DMS114 treated with DMSO at 0.1 percent for 48 hours (cell line): ENCODE results near the gene RIMS1.
"Not testable (repeated sequence)": the region's sequence is repeated elsewhere in the genome, so short reads cannot be mapped to it uniquely, and the experiment has no call there.

ENCODE experiments used
- DNase-seq: peaks from one replicate; lab custom pipeline; 2025; ENCODE audit not compliant: unreplicated experiment; lab: John Stamatoyannopoulos, UW

Gene RIMS1

GRCh38 chr6:72322771-72323170, 436.4 kb downstream of the RIMS1 start:
- no peak for DNase-seq

- no peak for DNase-seq
Measured at GRCh38 chr6:72324591-72324990, 438.2 kb downstream of the RIMS1 start.

- DNase-seq = no peak
Measured at GRCh38 chr6:72328775-72329174, 442.4 kb downstream of the RIMS1 start.

- DNase-seq = not testable (repeated sequence)
Measured at GRCh38 chr6:72335203-72335602, 448.9 kb downstream of the RIMS1 start.

GRCh38 chr6:72348926-72349325, 462.6 kb downstream of the RIMS1 start:
- DNase-seq = no peak

GRCh38 chr6:72350296-72350881, 464.0 kb downstream of the RIMS1 start:
- no peak for DNase-seq

GRCh38 chr6:72363844-72364740, 477.7 kb downstream of the RIMS1 start:
- no peak for DNase-seq

GRCh38 chr6:72365773-72366172, 479.4 kb downstream of the RIMS1 start:
- DNase-seq = no peak

- DNase-seq = no peak
Measured at GRCh38 chr6:72367439-72367838, 481.1 kb downstream of the RIMS1 start.

- DNase-seq = no peak
Measured at GRCh38 chr6:72371473-72371872, 485.1 kb downstream of the RIMS1 start.

- DNase-seq = no peak
Measured at GRCh38 chr6:72374172-72374571, 487.8 kb downstream of the RIMS1 start.

GRCh38 chr6:72374857-72375256, 488.5 kb downstream of the RIMS1 start:
- DNase-seq = no peak

- DNase-seq = no peak
Measured at GRCh38 chr6:72376736-72377135, 490.4 kb downstream of the RIMS1 start.

- no peak for DNase-seq
Measured at GRCh38 chr6:72381076-72381475, 494.7 kb downstream of the RIMS1 start.

GRCh38 chr6:72382602-72383529, 496.5 kb downstream of the RIMS1 start:
- DNase-seq = no peak

- DNase-seq = no peak
Measured at GRCh38 chr6:72386324-72386723, 500.0 kb downstream of the RIMS1 start.

GRCh38 chr6:72389698-72390097, 503.3 kb downstream of the RIMS1 start:
- DNase-seq = no peak

- DNase-seq = no peak
Measured at GRCh38 chr6:72390548-72390947, 504.2 kb downstream of the RIMS1 start.

GRCh38 chr6:72401865-72402264, 515.5 kb downstream of the RIMS1 start:
- DNase-seq = no peak

GRCh38 chr6:72403413-72403812, 517.1 kb downstream of the RIMS1 start:
- no peak for DNase-seq

- DNase-seq = no peak
Measured at GRCh38 chr6:72406517-72406916, 520.2 kb downstream of the RIMS1 start.
